GM10248 (cell line): ENCODE measurements around the gene MRPL34.

Experiments
- CTCF ChIA-PET: fragments of 300-600 bp; sonication (Branson Sonifier 250); formaldehyde crosslinking; extraction: SDS; loops from one replicate; lab custom pipeline; 2021; ENCODE audit warnings: antibody characterized with exemption; lab: Yijun Ruan, JAX
- POLR2A ChIA-PET: fragments of 350-650 bp; sonication (Branson Sonifier 250); formaldehyde crosslinking; extraction: SDS; loops from one replicate; lab custom pipeline; 2020; ENCODE audit warnings: antibody characterized with exemption; lab: Yijun Ruan, JAX
- DNase-seq: peaks from one replicate; pipeline ENCODE4 v3.0.0; 2012; ENCODE audit errors: extremely low spot score
- TF ChIP-seq, protein P1 (sequence below): IDR thresholded peaks from 2 replicates; pipeline ENCODE4 v1.5.1; 2012; ENCODE audit warnings: mild to moderate bottlenecking, low read depth; ENCODE audit errors: extremely low read depth, missing control alignments, control extremely low read depth

The MRPL34 gene

DNA sequence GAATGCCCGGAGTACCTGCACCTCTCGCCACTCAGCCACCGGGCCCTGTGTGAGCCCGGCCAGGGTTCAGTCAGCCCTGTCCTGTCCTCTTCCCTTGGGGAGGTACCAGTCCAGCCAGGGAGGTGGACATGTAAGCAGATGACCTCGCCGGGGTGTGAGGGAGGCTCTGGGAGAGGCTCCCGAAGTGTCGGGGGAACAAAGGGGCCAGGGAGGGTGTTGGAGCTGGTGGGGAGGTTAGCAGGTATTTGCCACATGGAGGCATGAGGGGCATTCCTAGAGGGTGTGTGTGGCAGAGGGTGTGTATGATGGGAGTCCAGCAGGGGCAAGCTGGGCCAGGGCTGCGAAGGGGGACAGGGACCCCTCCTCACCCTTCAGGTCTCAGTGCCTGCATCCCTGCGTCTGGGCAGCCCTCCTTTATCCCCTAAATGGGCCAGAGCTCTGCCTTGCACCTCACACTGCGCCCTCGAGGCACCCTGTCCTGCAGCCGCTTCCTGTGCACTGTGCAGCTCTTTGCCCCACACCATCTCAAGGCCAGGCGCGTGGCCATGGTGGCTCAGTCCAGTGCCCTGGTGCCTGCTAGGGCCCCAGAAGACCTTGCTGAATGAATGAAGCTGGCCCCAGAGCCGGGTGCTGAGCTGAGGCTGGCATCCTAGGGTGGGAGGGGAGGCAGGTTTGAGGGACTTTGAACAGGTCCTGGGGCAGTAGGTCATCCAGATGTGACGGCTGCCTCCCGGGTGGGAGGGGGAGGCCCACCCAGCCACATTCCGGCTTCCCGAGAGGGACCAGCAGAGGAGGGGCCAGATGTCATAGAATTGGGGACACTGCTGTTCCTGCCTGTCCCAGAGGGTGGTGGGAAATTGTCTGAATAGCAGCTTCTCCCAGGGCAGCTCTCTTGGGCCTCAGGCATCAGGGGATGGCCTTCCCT lies 6.8 kb downstream of the MRPL34 start:
- CTCF ChIA-PET = interaction anchor here (0.8 to 1.4 kb wide), 2 partner anchors 8 to 30 kb away, joined by 3 read pairs; no protein-coding TSS in a partner anchor
- POLR2A ChIA-PET = interaction anchor here (0.6 kb wide), 1 partner anchor 77 kb away, joined by 4 read pairs; no protein-coding TSS in a partner anchor
- no peak for DNase-seq
- TF ChIP-seq, protein P1, sequence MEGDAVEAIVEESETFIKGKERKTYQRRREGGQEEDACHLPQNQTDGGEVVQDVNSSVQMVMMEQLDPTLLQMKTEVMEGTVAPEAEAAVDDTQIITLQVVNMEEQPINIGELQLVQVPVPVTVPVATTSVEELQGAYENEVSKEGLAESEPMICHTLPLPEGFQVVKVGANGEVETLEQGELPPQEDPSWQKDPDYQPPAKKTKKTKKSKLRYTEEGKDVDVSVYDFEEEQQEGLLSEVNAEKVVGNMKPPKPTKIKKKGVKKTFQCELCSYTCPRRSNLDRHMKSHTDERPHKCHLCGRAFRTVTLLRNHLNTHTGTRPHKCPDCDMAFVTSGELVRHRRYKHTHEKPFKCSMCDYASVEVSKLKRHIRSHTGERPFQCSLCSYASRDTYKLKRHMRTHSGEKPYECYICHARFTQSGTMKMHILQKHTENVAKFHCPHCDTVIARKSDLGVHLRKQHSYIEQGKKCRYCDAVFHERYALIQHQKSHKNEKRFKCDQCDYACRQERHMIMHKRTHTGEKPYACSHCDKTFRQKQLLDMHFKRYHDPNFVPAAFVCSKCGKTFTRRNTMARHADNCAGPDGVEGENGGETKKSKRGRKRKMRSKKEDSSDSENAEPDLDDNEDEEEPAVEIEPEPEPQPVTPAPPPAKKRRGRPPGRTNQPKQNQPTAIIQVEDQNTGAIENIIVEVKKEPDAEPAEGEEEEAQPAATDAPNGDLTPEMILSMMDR = no peak

DNA sequence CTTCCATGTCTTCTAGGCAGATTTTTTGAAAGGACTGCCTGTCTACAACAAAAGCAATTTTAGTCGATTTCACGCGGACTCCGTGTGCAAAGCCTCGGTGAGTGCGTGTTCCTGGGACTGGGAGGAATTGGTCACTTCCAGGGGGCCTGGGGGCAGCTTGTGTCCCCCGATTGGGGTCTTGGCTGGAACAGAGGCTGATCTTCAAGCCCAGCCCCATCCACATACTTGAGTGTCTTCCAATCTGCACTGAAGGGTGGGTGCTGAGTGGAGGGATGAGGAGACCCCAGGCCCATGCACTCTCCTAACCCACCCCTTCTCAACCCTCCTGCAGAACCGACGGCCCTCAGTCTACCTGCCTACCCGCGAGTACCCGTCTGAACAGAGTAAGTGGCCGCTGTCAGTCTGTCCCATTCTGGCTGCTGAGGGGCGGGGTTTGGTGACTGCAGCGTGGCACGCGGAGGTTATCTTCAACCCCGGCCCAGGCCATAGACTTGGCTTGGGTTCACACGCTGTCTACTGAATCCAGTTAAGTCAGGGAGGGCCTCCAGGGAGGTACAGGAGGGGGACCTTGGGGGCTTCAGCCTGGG lies 8.4 kb downstream of the MRPL34 start:
- no peak for DNase-seq
- TF ChIP-seq, protein P1 = no peak
- POLR2A ChIA-PET = no interaction called here
- CTCF ChIA-PET = interaction anchor here (1.6 kb wide), 1 partner anchor 8 kb away, joined by 4 read pairs; the partner anchor contains the start of gene MRPL34

DNA sequence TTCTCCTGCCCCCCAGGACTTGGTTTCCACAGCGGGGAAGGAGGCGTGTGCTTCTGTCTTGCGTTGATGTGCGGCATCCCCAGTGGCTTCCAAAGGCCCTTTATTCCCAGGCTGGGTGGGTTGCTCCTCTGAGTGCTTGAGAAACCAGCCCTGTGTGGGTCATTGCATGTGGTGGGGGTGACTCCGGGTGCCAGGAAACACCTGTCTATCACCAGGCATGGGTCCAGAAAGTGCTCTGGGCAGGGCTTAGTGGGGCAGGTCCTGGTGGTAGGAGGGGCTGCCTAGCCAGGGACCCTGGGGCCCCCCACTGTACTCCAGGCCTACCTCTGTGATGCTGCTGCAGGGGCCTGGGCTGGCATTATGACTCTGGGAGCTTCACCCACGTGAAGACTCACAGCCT lies 13.3 kb downstream of the MRPL34 start:
- ChIA-PET POLR2A (no interaction called here), CTCF (no interaction called here)
- no peak for DNase-seq
- TF ChIP-seq, protein P1 = no peak

DNA sequence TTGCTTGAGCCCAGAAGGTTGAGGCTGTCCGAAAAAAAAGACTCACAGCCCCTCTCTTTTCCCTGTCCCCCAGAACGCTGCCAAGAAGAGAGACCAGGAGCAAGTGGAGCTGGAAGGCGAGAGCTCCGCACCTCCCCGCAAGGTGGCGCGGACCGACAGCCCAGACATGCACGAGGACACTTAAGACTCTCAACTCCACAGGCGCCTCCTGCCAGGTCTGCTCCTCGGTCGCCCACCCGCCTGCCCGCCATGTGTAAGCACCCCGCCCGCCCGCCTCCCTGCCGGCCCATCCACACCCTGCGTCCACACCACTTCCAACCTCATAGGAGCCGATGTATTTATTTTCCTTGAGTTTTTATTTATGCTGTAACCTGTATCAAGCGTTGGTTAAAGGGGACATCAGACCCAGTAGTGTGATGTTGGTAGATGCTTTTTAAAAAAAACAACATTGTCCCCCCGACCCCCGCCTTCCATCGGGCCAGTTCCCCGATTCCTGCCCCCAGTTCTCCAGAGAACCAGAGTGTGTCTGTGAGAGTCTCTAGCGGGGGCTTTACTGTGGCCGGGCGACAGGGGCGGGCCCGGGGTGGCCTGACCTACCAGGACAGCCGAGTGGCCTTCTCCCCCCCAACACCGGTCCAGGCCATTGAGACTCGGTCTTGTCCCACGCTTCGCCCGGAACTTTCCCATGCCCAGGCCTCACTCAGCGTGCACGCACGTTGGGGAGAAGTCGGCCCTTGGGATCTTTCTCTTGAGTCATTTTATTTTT lies 14.0 kb downstream of the MRPL34 start:
- POLR2A ChIA-PET = no interaction called here
- CTCF ChIA-PET = no interaction called here
- DNase-seq = no peak
- TF ChIP-seq, protein P1 = no peak

DNA sequence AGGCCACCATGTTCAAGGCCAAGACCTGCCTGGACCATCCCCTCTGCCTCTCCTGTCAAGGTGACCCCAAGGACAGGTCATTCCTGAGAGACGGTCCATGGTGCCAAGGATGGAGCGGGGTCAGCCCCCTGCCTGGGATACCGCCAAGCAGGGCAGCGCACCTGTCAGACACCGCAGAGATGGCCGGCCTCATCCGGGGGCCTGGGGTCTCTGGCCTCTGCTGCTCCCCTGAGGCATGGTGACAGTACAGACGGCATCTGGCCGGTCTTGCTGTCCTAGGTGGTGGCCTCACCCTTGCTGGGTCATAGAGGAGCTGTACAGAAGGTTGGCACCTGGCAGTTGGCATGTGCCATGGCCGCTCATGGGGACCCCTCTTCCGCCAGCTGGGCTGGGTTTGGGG lies 14.8 kb downstream of the MRPL34 start:
- TF ChIP-seq, protein P1 = no peak
- no peak for DNase-seq
- ChIA-PET POLR2A (interaction anchor here (0.5 to 1.0 kb wide), 2 partner anchors 14 to 23 kb away, joined by 3 read pairs; partner anchors contain the start of gene ANO8), CTCF (interaction anchor here (1.0 to 1.5 kb wide), 2 partner anchors 15 to 27 kb away, joined by 3 read pairs; partner anchors contain the start of gene MRPL34)
